HepG2 (cell line): ENCODE measurements around the gene SLC50A1. TPM values are rescaled to one million over a fixed set of nuclear protein-coding genes. Genes with fewer than 3 reads are reported as not detected.

Experiments used
- CBX5 ChIP-seq: sonication (generic); formaldehyde crosslinking; IDR thresholded peaks from 2 replicates; pipeline ENCODE4 v1.4.0; 2020; ENCODE audit warnings: missing genetic modification reagents, borderline replicate concordance
- ELF1 ChIP-seq: sonication (generic); formaldehyde crosslinking; IDR thresholded peaks from 2 replicates; pipeline ENCODE4 v1.4.0; 2020; ENCODE audit warnings: missing genetic modification reagents
- GATA4 ChIP-seq: sonication (generic); IDR thresholded peaks from 2 replicates; pipeline ENCODE4 v1.6.1; 2016; ENCODE audit warnings: antibody characterized with exemption, low read depth, borderline replicate concordance
- HOXA3 ChIP-seq: sonication (generic); formaldehyde crosslinking; IDR thresholded peaks from 2 replicates; pipeline ENCODE4 v1.5.0; 2020; ENCODE audit warnings: missing genetic modification reagents
- JUND ChIP-seq: sonication (generic); formaldehyde crosslinking; IDR thresholded peaks from 2 replicates; pipeline ENCODE4 v1.8.0; 2022; ENCODE audit warnings: mild to moderate bottlenecking, missing genetic modification reagents
- NR3C1 ChIP-seq: sonication (generic); formaldehyde crosslinking; IDR thresholded peaks from 2 replicates; pipeline ENCODE4 v1.4.0; 2020; ENCODE audit warnings: missing genetic modification reagents
- RAD51 ChIP-seq: fragments of 450-650 bp; IDR thresholded peaks from 2 replicates; pipeline ENCODE4 v1.6.1; 2016; ENCODE audit warnings: borderline replicate concordance
- RXRB ChIP-seq: IDR thresholded peaks from 2 replicates; pipeline ENCODE4 v1.6.1; 2016; ENCODE audit warnings: borderline replicate concordance, missing genetic modification reagents, missing compliant biosample characterization
- SIN3A ChIP-seq: IDR thresholded peaks from 2 replicates; pipeline ENCODE4 v1.6.1; 2011; ENCODE audit warnings: low read depth, mild to moderate bottlenecking, control low read depth, low read length, borderline replicate concordance
- SMAD9 ChIP-seq: sonication (generic); formaldehyde crosslinking; IDR thresholded peaks from 2 replicates; pipeline ENCODE4 v1.5.1; 2020; ENCODE audit warnings: mild to moderate bottlenecking, missing genetic modification reagents
- SP1 ChIP-seq, 2 experiments: fragments of 450-650 bp in 1 of 2; sonication (generic) in 1 of 2; formaldehyde crosslinking in 1 of 2; IDR thresholded peaks; 2 replicates each; pipeline versions ENCODE4 v1.4.0 to v1.6.1; 2016 to 2020; ENCODE audit warnings: missing genetic modification reagents in 1 of 2
- ZMYM3 ChIP-seq: sonication (generic); formaldehyde crosslinking; IDR thresholded peaks from 2 replicates; pipeline ENCODE4 v1.5.1; 2020; ENCODE audit warnings: mild to moderate bottlenecking, missing genetic modification reagents
- polyA plus RNA-seq, 8 experiments: library from polyadenylated mRNA; depleted of rRNA in 3 of 8; stranded (reverse) in 7 of 8; unstranded in 1 of 8; fragments of >200 nt; fragmentation: Illumina TruSeq in 4 of 8; extraction: Trizol in 4 of 8; gene quantifications; 2 replicates each; pipeline versions ENCODE4 v1.2.1 to v1.2.3, GENCODE V29; 2011 to 2016; ENCODE audit warnings: low read depth in 4 of 8, missing spikeins in 1 of 8, mixed read lengths in 1 of 8; ENCODE audit not compliant: insufficient read depth in 1 of 8
- total RNA-seq, 5 experiments: library from RNA; depleted of rRNA; stranded (reverse); fragments of >200 nt; fragmentation: Illumina TruSeq; extraction: Trizol; gene quantifications; 2 replicates each; pipeline ENCODE4 v1.2.3, GENCODE V29; 2016; ENCODE audit warnings: low read depth in 1 of 5
- TF ChIP-seq, protein P1 (sequence below), 2 experiments: sonication (generic) in 1 of 2; formaldehyde crosslinking in 1 of 2; IDR thresholded peaks; 2 replicates each; pipeline versions ENCODE4 v1.5.1 to v1.6.1; 2011 to 2020; ENCODE audit warnings: borderline replicate concordance in 1 of 2, low read depth in 1 of 2, low read length in 1 of 2, mild to moderate bottlenecking in 1 of 2, missing genetic modification reagents in 1 of 2, moderate library complexity in 1 of 2
- TF ChIP-seq, protein P2 (sequence below): sonication (generic); formaldehyde crosslinking; IDR thresholded peaks from 2 replicates; pipeline ENCODE4 v1.4.0; 2020; ENCODE audit warnings: mild to moderate bottlenecking, low read depth, missing genetic modification reagents
- TF ChIP-seq, protein P3 (sequence below): sonication (generic); formaldehyde crosslinking; IDR thresholded peaks from 2 replicates; pipeline ENCODE4 v1.4.0; 2020; ENCODE audit warnings: missing genetic modification reagents
- TF ChIP-seq, protein P4 (sequence below): fragments of 450-650 bp; IDR thresholded peaks from 2 replicates; pipeline ENCODE4 v1.6.1; 2016
- TF ChIP-seq, protein P5 (sequence below): sonication (generic); formaldehyde crosslinking; IDR thresholded peaks from 2 replicates; pipeline ENCODE4 v1.4.0; 2020; ENCODE audit warnings: missing genetic modification reagents

SLC50A1 gene
- total and polyA plus RNA-seq, 2 of the 13 experiments (the other 11 are each of a cell fraction or from before 2014, with no cell fraction given), result 22.5 to 46.8 TPM

DNA sequence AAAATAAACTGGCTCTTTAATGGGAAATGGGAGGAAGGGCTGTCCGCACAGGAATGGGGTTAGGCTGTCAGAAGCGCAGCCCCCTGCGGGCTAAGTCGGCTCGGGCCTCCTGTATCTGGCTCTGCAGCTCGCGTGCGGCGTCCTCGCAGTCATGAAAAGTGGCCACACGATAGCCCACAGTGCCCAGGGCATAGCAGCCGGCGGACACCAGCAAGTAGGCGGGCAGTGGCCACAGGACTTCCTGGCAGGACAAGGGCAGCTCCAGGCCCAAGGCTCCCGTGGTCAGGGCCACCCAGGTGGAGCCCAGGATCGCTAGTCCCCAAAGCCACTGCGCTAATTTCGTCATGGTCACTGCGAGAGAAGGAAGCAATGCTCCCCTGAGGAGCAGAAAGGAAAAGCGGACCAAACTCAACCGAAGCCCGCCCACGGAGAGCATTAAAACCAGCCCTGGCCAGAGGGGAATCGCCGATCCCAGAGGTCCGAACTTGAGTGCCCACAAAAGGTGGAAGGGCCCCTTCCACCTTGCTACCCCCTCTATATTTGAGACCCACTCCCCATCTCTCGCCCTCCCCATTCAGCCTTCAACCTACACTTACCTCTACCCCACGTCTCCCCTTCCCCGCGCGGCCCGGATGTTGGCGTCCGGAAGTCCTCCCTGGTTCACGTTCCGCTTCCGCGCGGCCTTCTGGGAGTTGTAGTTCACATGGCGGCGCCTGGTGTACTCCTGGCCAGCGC lies 4.4 kb downstream of the SLC50A1 start, which contains the start of gene DPM3 (continued):
- TF ChIP-seq, protein P1, sequence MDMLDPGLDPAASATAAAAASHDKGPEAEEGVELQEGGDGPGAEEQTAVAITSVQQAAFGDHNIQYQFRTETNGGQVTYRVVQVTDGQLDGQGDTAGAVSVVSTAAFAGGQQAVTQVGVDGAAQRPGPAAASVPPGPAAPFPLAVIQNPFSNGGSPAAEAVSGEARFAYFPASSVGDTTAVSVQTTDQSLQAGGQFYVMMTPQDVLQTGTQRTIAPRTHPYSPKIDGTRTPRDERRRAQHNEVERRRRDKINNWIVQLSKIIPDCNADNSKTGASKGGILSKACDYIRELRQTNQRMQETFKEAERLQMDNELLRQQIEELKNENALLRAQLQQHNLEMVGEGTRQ (IDR thresholded peaks at IDR 0.05; ENCODE audit: low read depth, low read length), result no peak
- TF ChIP-seq, protein P1 (CRISPR knock-in tag; IDR thresholded peaks at IDR 0.05; ENCODE audit: borderline replicate concordance), result 0 out of 2 replicates have a peak, but pooled peaks have one; percentile 14
- TF ChIP-seq SP1 (IDR thresholded peaks at IDR 0.05) (no peak), SP1 (CRISPR knock-in tag; IDR thresholded peaks at IDR 0.05) (peak; percentile 68), SIN3A (peak; percentile 37; the same call in 1 of the 2 replicates), SMAD9 (CRISPR knock-in tag) (no peak), ZMYM3 (CRISPR knock-in tag) (no peak), NR3C1 (CRISPR knock-in tag) (no peak), CBX5 (CRISPR knock-in tag) (peak; percentile 61; the same call in 1 of the 2 replicates), GATA4 (no peak), RAD51 (no peak), ELF1 (CRISPR knock-in tag) (peak; percentile 92), JUND (CRISPR knock-in tag) (no peak), HOXA3 (CRISPR knock-in tag) (peak; percentile 80; the same call in 1 of the 2 replicates), RXRB (CRISPR knock-in tag) (0 out of 2 replicates have a peak, but pooled peaks have one; percentile 23)
- TF ChIP-seq, protein P2, sequence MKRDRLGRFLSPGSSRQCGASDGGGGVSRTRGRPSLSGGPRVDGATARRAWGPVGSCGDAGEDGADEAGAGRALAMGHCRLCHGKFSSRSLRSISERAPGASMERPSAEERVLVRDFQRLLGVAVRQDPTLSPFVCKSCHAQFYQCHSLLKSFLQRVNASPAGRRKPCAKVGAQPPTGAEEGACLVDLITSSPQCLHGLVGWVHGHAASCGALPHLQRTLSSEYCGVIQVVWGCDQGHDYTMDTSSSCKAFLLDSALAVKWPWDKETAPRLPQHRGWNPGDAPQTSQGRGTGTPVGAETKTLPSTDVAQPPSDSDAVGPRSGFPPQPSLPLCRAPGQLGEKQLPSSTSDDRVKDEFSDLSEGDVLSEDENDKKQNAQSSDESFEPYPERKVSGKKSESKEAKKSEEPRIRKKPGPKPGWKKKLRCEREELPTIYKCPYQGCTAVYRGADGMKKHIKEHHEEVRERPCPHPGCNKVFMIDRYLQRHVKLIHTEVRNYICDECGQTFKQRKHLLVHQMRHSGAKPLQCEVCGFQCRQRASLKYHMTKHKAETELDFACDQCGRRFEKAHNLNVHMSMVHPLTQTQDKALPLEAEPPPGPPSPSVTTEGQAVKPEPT (CRISPR knock-in tag), result no peak
- TF ChIP-seq, protein P3, sequence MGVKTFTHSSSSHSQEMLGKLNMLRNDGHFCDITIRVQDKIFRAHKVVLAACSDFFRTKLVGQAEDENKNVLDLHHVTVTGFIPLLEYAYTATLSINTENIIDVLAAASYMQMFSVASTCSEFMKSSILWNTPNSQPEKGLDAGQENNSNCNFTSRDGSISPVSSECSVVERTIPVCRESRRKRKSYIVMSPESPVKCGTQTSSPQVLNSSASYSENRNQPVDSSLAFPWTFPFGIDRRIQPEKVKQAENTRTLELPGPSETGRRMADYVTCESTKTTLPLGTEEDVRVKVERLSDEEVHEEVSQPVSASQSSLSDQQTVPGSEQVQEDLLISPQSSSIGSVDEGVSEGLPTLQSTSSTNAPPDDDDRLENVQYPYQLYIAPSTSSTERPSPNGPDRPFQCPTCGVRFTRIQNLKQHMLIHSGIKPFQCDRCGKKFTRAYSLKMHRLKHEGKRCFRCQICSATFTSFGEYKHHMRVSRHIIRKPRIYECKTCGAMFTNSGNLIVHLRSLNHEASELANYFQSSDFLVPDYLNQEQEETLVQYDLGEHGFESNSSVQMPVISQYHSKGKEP (CRISPR knock-in tag), result no peak; the same call in 1 of the 2 replicates
- TF ChIP-seq, protein P4, sequence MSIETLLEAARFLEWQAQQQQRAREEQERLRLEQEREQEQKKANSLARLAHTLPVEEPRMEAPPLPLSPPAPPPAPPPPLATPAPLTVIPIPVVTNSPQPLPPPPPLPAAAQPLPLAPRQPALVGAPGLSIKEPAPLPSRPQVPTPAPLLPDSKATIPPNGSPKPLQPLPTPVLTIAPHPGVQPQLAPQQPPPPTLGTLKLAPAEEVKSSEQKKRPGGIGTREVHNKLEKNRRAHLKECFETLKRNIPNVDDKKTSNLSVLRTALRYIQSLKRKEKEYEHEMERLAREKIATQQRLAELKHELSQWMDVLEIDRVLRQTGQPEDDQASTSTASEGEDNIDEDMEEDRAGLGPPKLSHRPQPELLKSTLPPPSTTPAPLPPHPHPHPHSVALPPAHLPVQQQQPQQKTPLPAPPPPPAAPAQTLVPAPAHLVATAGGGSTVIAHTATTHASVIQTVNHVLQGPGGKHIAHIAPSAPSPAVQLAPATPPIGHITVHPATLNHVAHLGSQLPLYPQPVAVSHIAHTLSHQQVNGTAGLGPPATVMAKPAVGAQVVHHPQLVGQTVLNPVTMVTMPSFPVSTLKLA, result no peak
- TF ChIP-seq, protein P5, sequence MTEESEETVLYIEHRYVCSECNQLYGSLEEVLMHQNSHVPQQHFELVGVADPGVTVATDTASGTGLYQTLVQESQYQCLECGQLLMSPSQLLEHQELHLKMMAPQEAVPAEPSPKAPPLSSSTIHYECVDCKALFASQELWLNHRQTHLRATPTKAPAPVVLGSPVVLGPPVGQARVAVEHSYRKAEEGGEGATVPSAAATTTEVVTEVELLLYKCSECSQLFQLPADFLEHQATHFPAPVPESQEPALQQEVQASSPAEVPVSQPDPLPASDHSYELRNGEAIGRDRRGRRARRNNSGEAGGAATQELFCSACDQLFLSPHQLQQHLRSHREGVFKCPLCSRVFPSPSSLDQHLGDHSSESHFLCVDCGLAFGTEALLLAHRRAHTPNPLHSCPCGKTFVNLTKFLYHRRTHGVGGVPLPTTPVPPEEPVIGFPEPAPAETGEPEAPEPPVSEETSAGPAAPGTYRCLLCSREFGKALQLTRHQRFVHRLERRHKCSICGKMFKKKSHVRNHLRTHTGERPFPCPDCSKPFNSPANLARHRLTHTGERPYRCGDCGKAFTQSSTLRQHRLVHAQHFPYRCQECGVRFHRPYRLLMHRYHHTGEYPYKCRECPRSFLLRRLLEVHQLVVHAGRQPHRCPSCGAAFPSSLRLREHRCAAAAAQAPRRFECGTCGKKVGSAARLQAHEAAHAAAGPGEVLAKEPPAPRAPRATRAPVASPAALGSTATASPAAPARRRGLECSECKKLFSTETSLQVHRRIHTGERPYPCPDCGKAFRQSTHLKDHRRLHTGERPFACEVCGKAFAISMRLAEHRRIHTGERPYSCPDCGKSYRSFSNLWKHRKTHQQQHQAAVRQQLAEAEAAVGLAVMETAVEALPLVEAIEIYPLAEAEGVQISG (CRISPR knock-in tag), result peak; percentile 95
